ENCODE results near the gene MINDY2.

The MINDY2 gene

GRCh38 chr15:58889363-58889762 is 118.3 kb downstream of the MINDY2 start:
- no peak for DNase-seq

GRCh38 chr15:58898150-58898680 is 127.1 kb downstream of the MINDY2 start:
- DNase-seq, result no peak

- DNase-seq, result no peak
These were observed 129.5 kb downstream of the MINDY2 start for GRCh38 chr15:58900631-58901030.

- DNase-seq, result no peak
These were observed 137.6 kb downstream of the MINDY2 start for GRCh38 chr15:58908550-58909309.

GRCh38 chr15:58909616-58910015 is 138.5 kb downstream of the MINDY2 start:
- no peak for DNase-seq

GRCh38 chr15:58910456-58910855 is 139.4 kb downstream of the MINDY2 start:
- DNase-seq, result no peak

All from stimulated activated CD4-positive, alpha-beta T cell treated with anti-CD3 and anti-CD28 coated beads, Interleukin-2, amount 100 ng/mL, for 48 hours (primary cell).